ENCODE data around the gene LRMDA.

- TF ChIP-seq, protein P1, sequence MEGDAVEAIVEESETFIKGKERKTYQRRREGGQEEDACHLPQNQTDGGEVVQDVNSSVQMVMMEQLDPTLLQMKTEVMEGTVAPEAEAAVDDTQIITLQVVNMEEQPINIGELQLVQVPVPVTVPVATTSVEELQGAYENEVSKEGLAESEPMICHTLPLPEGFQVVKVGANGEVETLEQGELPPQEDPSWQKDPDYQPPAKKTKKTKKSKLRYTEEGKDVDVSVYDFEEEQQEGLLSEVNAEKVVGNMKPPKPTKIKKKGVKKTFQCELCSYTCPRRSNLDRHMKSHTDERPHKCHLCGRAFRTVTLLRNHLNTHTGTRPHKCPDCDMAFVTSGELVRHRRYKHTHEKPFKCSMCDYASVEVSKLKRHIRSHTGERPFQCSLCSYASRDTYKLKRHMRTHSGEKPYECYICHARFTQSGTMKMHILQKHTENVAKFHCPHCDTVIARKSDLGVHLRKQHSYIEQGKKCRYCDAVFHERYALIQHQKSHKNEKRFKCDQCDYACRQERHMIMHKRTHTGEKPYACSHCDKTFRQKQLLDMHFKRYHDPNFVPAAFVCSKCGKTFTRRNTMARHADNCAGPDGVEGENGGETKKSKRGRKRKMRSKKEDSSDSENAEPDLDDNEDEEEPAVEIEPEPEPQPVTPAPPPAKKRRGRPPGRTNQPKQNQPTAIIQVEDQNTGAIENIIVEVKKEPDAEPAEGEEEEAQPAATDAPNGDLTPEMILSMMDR (IDR thresholded peaks at IDR 0.05; ENCODE audit: extremely low read depth in 1 of 2, insufficient read depth in 1 of 2, low read depth in 1 of 2, low read length in 2 of 2): peak in 1 of 2 donors; percentile 4
- TF ChIP-seq MAX (IDR thresholded peaks at IDR 0.05; ENCODE audit: insufficient read depth, insufficient read length) (no peak), JUN (IDR thresholded peaks at IDR 0.05; ENCODE audit: borderline replicate concordance, insufficient read depth, insufficient read length, low read depth) (no peak)
Measured at GRCh38 chr10:76086761-76087639, 655.6 kb downstream of the LRMDA start.
